ENCODE results near the gene WDR33. TPM values are rescaled to one million over a fixed set of nuclear protein-coding genes. Genes with fewer than 3 reads are reported as not detected.

WDR33 gene
- total and polyA plus RNA-seq, 4 donors = 8.2 to 37.5 (median 22.4) TPM

GRCh38 chr2:127754186-127754585 is 56.8 kb downstream of the WDR33 start:
- DNase-seq (ENCODE audit: low spot score) = no peak
- TF ChIP-seq CTCF (IDR thresholded peaks at IDR 0.05; ENCODE audit: low read depth, low read length, missing input control) (no peak), REST (IDR thresholded peaks at IDR 0.05) (no peak), HNF4G (IDR thresholded peaks at IDR 0.05) (no peak), HNF4A (conservative IDR thresholded peaks at IDR 0.05) (no peak), TAF1 (conservative IDR thresholded peaks at IDR 0.05) (no peak), EGR1 (IDR thresholded peaks at IDR 0.05; ENCODE audit: low read depth in 2 of 2) (no peak), GABPA (IDR thresholded peaks at IDR 0.05 in 1 of 2, conservative IDR thresholded peaks at IDR 0.05 in 1 of 2) (no peak), ZBTB33 (IDR thresholded peaks at IDR 0.05) (no peak), FOXA1 (IDR thresholded peaks at IDR 0.05) (no peak), RAD21 (IDR thresholded peaks at IDR 0.05) (no peak), ATF3 (IDR thresholded peaks at IDR 0.05) (no peak), FOXA2 (IDR thresholded peaks at IDR 0.05) (no peak), JUND (IDR thresholded peaks at IDR 0.05) (no peak), YY1 (IDR thresholded peaks at IDR 0.05) (no peak), RXRA (IDR thresholded peaks at IDR 0.05) (no peak)
- TF ChIP-seq, protein P1, sequence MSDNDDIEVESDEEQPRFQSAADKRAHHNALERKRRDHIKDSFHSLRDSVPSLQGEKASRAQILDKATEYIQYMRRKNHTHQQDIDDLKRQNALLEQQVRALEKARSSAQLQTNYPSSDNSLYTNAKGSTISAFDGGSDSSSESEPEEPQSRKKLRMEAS (IDR thresholded peaks at IDR 0.05) = no peak
- Histone ChIP-seq H3K4me1 (ENCODE audit: control insufficient read depth in 4 of 4, insufficient read depth in 4 of 4, low read length in 3 of 4) (no peaks in the 10 kb centered on the region), H3K9me3 (ENCODE audit: control insufficient read depth in 4 of 4, low read length in 3 of 4) (no peaks in the 10 kb centered on the region), H3K27ac (ENCODE audit: low read depth in 1 of 2, low read length in 2 of 2) (no peak overlapping the region), H3K4me3 (ENCODE audit: low read depth in 1 of 3, low read length in 3 of 3) (no peak overlapping the region), H3K36me3 (ENCODE audit: control insufficient read depth in 4 of 4, insufficient read depth in 3 of 4, low read depth in 1 of 4, low read length in 3 of 4) (peaks cover 0 to 8% (median 3%) of the 10 kb centered on the region in 4 donors), H3K9ac (ENCODE audit: low read depth in 1 of 2, low read length in 2 of 2) (no peak overlapping the region), H3K27me3 (ENCODE audit: control insufficient read depth in 4 of 4, insufficient read depth in 4 of 4, low read length in 3 of 4) (no peaks in the 10 kb centered on the region)
- 94% methylated on average over 8 of the region's 8 CpGs for WGBS

DNA sequence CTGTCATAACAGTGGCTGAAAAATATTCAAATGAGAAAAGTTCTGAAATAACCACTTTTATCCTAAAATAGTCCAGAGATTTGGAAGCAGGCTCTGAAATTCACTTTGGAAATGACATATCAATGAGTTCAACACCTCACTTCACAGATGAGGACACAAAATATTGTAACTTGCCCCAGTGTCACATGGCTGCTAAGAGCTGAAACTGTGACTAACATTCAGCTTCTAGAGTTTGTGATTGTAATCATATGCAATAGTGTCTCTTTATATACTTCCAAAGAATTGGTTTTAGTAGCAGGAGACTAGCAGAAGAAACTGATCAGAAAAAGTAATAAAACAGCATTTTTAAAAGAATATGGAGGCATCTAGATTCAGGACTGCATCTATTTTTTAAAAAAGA is 57.6 kb downstream of the WDR33 start:
- peaks cover 0 to 8% (median 3%) of the 10 kb centered on the region in 4 donors for H3K36me3 ChIP-seq (ENCODE audit: control insufficient read depth in 4 of 4, insufficient read depth in 3 of 4, low read depth in 1 of 4, low read length in 3 of 4)
- H3K9ac ChIP-seq (ENCODE audit: low read depth in 1 of 2, low read length in 2 of 2) = no peak overlapping the region
- TF ChIP-seq RAD21 (IDR thresholded peaks at IDR 0.05) (no peak), RXRA (IDR thresholded peaks at IDR 0.05) (no peak), REST (IDR thresholded peaks at IDR 0.05) (no peak), ATF3 (IDR thresholded peaks at IDR 0.05) (no peak), CTCF (IDR thresholded peaks at IDR 0.05; ENCODE audit: low read depth, low read length, missing input control) (no peak), HNF4A (conservative IDR thresholded peaks at IDR 0.05) (no peak), HNF4G (IDR thresholded peaks at IDR 0.05) (no peak), TAF1 (conservative IDR thresholded peaks at IDR 0.05) (no peak)
- H3K27ac ChIP-seq (ENCODE audit: low read depth in 1 of 2, low read length in 2 of 2) = no peak overlapping the region
- no peaks in the 10 kb centered on the region for H3K9me3 ChIP-seq (ENCODE audit: control insufficient read depth in 4 of 4, low read length in 3 of 4)
- H3K4me1 ChIP-seq (ENCODE audit: control insufficient read depth in 4 of 4, insufficient read depth in 4 of 4, low read length in 3 of 4) = no peaks in the 10 kb centered on the region
- H3K4me3 ChIP-seq (ENCODE audit: low read depth in 1 of 3, low read length in 3 of 3) = no peak overlapping the region
- no peaks in the 10 kb centered on the region for H3K27me3 ChIP-seq (ENCODE audit: control insufficient read depth in 4 of 4, insufficient read depth in 4 of 4, low read length in 3 of 4)
- DNase-seq (ENCODE audit: low spot score) = no peak

Measured in liver (tissue), 9 donors.